ENCODE data around the gene RNF207. TPM values are rescaled to one million over a fixed set of nuclear protein-coding genes. Genes with fewer than 3 reads are reported as not detected.
A peak's percentile ranks its signal among the peaks of the same experiment; 100 is the strongest.
"Not testable (repeated sequence)": the region's sequence is repeated elsewhere in the genome, so short reads cannot be mapped to it uniquely, and the experiment has no call there.

RNF207 gene
- total RNA-seq, 1 experiment from 2014 or later: 6.8 TPM

- no peaks in the 10 kb centered on the region for H3K36me3 ChIP-seq (replicated peaks; ENCODE audit: control insufficient read depth, insufficient read depth, low read length)
- no peak for DNase-seq
- H3K27me3 ChIP-seq (ENCODE audit: control insufficient read depth, insufficient read depth, low read length): peaks cover 41% of the 10 kb centered on the region
- H3K4me3 ChIP-seq (ENCODE audit: insufficient read depth, low read depth, low read length): peak overlapping the region; percentile 74
These were observed 569 bp downstream of the RNF207 start for GRCh38 chr1:6206520-6206855.

GRCh38 chr1:6207075-6207885 lies 1.4 kb downstream of the RNF207 start:
- Histone ChIP-seq H3K27me3 (ENCODE audit: control insufficient read depth, insufficient read depth, low read length) (peaks cover 41% of the 10 kb centered on the region), H3K4me3 (ENCODE audit: insufficient read depth, low read depth, low read length) (no peak overlapping the region; the same call in 1 of the 2 replicates), H3K36me3 (replicated peaks; ENCODE audit: control insufficient read depth, insufficient read depth, low read length) (no peaks in the 10 kb centered on the region)
- DNase-seq: peak; percentile 52

- DNase-seq: peak; percentile 60
- H3K27me3 ChIP-seq (ENCODE audit: control insufficient read depth, insufficient read depth, low read length): peaks cover 41% of the 10 kb centered on the region
- no peak overlapping the region for H3K4me3 ChIP-seq (ENCODE audit: insufficient read depth, low read depth, low read length)
- H3K36me3 ChIP-seq (replicated peaks; ENCODE audit: control insufficient read depth, insufficient read depth, low read length): no peaks in the 10 kb centered on the region
These were observed 2.0 kb downstream of the RNF207 start for GRCh38 chr1:6207921-6208320.

- H3K4me3 ChIP-seq (ENCODE audit: insufficient read depth, low read depth, low read length): peak overlapping the region; percentile 53
- peaks cover 41% of the 10 kb centered on the region for H3K27me3 ChIP-seq (ENCODE audit: control insufficient read depth, insufficient read depth, low read length)
- H3K36me3 ChIP-seq (replicated peaks; ENCODE audit: control insufficient read depth, insufficient read depth, low read length): no peaks in the 10 kb centered on the region
- peak; percentile 88 for DNase-seq
These were observed 3.1 kb downstream of the RNF207 start for GRCh38 chr1:6208723-6209660.

- H3K4me3 ChIP-seq (ENCODE audit: insufficient read depth, low read depth, low read length): peak overlapping the region; percentile 53
- peak; percentile 82 for DNase-seq
- H3K36me3 ChIP-seq (replicated peaks; ENCODE audit: control insufficient read depth, insufficient read depth, low read length): no peaks in the 10 kb centered on the region
- H3K27me3 ChIP-seq (ENCODE audit: control insufficient read depth, insufficient read depth, low read length): peaks cover 41% of the 10 kb centered on the region
These were observed 4.0 kb downstream of the RNF207 start for GRCh38 chr1:6209661-6210580.

- DNase-seq: peak; percentile 61
- Histone ChIP-seq H3K27me3 (ENCODE audit: control insufficient read depth, insufficient read depth, low read length) (peaks cover 37% of the 10 kb centered on the region), H3K4me3 (ENCODE audit: insufficient read depth, low read depth, low read length) (no peak overlapping the region), H3K36me3 (replicated peaks; ENCODE audit: control insufficient read depth, insufficient read depth, low read length) (no peaks in the 10 kb centered on the region)
These were observed 4.9 kb downstream of the RNF207 start for GRCh38 chr1:6210591-6211355.

- H3K36me3 ChIP-seq (replicated peaks; ENCODE audit: control insufficient read depth, insufficient read depth, low read length): no peaks in the 10 kb centered on the region
- H3K27me3 ChIP-seq (ENCODE audit: control insufficient read depth, insufficient read depth, low read length): peaks cover 28% of the 10 kb centered on the region
- H3K4me3 ChIP-seq (ENCODE audit: insufficient read depth, low read depth, low read length): no peak overlapping the region
- DNase-seq: no peak
These were observed 5.8 kb downstream of the RNF207 start for GRCh38 chr1:6211731-6212130.

- Histone ChIP-seq H3K36me3 (replicated peaks; ENCODE audit: control insufficient read depth, insufficient read depth, low read length) (no peaks in the 10 kb centered on the region), H3K4me3 (ENCODE audit: insufficient read depth, low read depth, low read length) (no peak overlapping the region), H3K27me3 (ENCODE audit: control insufficient read depth, insufficient read depth, low read length) (peaks cover 22% of the 10 kb centered on the region)
- no peak for DNase-seq
These were observed 6.5 kb downstream of the RNF207 start for GRCh38 chr1:6212193-6212959.

- Histone ChIP-seq H3K36me3 (replicated peaks; ENCODE audit: control insufficient read depth, insufficient read depth, low read length) (no peaks in the 10 kb centered on the region; the same call in 1 of the 2 replicates), H3K27me3 (ENCODE audit: control insufficient read depth, insufficient read depth, low read length) (no peaks in the 10 kb centered on the region), H3K4me3 (ENCODE audit: insufficient read depth, low read depth, low read length) (no peak overlapping the region)
- no peak for DNase-seq
These were observed 12.7 kb downstream of the RNF207 start for GRCh38 chr1:6218375-6219164.

GRCh38 chr1:6219641-6220040 lies 13.7 kb downstream of the RNF207 start:
- DNase-seq; H3K4me3 ChIP-seq (ENCODE audit: insufficient read depth, low read depth, low read length); H3K27me3 ChIP-seq (ENCODE audit: control insufficient read depth, insufficient read depth, low read length); H3K36me3 ChIP-seq (replicated peaks; ENCODE audit: control insufficient read depth, insufficient read depth, low read length): not testable (repeated sequence)

GRCh38 chr1:6220236-6220635 lies 14.3 kb downstream of the RNF207 start:
- no peaks in the 10 kb centered on the region for H3K27me3 ChIP-seq (ENCODE audit: control insufficient read depth, insufficient read depth, low read length)
- DNase-seq: no peak
- H3K36me3 ChIP-seq (replicated peaks; ENCODE audit: control insufficient read depth, insufficient read depth, low read length): peaks cover 8% of the 10 kb centered on the region
- H3K4me3 ChIP-seq (ENCODE audit: insufficient read depth, low read depth, low read length): no peak overlapping the region

GRCh38 chr1:6221210-6221784 lies 15.4 kb downstream of the RNF207 start:
- no peaks in the 10 kb centered on the region for H3K27me3 ChIP-seq (ENCODE audit: control insufficient read depth, insufficient read depth, low read length)
- DNase-seq: no peak
- H3K36me3 ChIP-seq (replicated peaks; ENCODE audit: control insufficient read depth, insufficient read depth, low read length): peaks cover 14% of the 10 kb centered on the region
- no peak overlapping the region for H3K4me3 ChIP-seq (ENCODE audit: insufficient read depth, low read depth, low read length)
